Gastroesophageal sphincter (tissue), 4 donors: Measurements from ENCODE around the gene PHF19. TPM values are rescaled to one million over a fixed set of nuclear protein-coding genes. Genes with fewer than 3 reads are reported as not detected.

Experiments
- ATAC-seq: fragments of 150-250 bp; one replicate; pipeline ENCODE4 v1.9.1; 2016; ENCODE audit warnings: mild to moderate bottlenecking, moderate library complexity
- H3K27ac ChIP-seq, 4 donors: fragments of 200-600 bp; sonication (generic) in 3 of 4; 1 replicate in 3 of 4; 2 replicates in 1 of 4; pipeline ENCODE4 v1.5.1; 2016 to 2019
- H3K27me3 ChIP-seq: fragments of 200-600 bp; sonication (generic); one replicate; pipeline ENCODE4 v1.5.1; 2019
- H3K36me3 ChIP-seq, 2 donors: fragments of 200-600 bp; sonication (generic); one replicate each; pipeline ENCODE4 v1.5.1; 2019; ENCODE audit warnings: control low read depth in 1 of 2
- H3K4me1 ChIP-seq, 3 donors: fragments of 200-600 bp; sonication (generic); 1 replicate in 2 of 3; 2 replicates in 1 of 3; pipeline ENCODE4 v1.5.1; 2016 to 2019; ENCODE audit warnings: control low read depth in 2 of 3
- H3K4me3 ChIP-seq, 2 donors: fragments of 200-600 bp; sonication (generic); one replicate each; pipeline ENCODE4 v1.5.1; 2019; ENCODE audit warnings: mild to moderate bottlenecking in 1 of 2, moderate library complexity in 1 of 2
- H3K9me3 ChIP-seq, 3 donors: fragments of 200-600 bp; sonication (generic); one replicate each; pipeline ENCODE4 v1.5.1; 2017 to 2019; ENCODE audit warnings: control low read depth in 2 of 3
- CTCF ChIP-seq, 4 experiments: fragments of 200-600 bp in 2 of 4; fragments of 450-650 bp in 2 of 4; sonication (generic) in 1 of 4; IDR thresholded peaks; one replicate each; pipeline ENCODE4 v1.5.1; 2017 to 2019; ENCODE audit warnings: antibody characterized with exemption in 4 of 4, mild to moderate bottlenecking in 2 of 4, moderate library complexity in 2 of 4
- EP300 ChIP-seq: sonication (generic); formaldehyde crosslinking; IDR thresholded peaks from one replicate; pipeline ENCODE4 v1.6.1; 2017; ENCODE audit warnings: antibody characterized with exemption, mild to moderate bottlenecking
- POLR2A ChIP-seq, 2 donors: fragments of 450-650 bp; IDR thresholded peaks; one replicate each; pipeline ENCODE4 v1.6.1; 2017; ENCODE audit warnings: antibody characterized with exemption in 2 of 2, mild to moderate bottlenecking in 2 of 2, moderate library complexity in 1 of 2
- POLR2AphosphoS5 ChIP-seq: sonication (generic); formaldehyde crosslinking; IDR thresholded peaks from one replicate; pipeline ENCODE4 v1.6.1; 2017; ENCODE audit warnings: antibody characterized with exemption
- WGBS, 2 donors: methylation state at CpG; one replicate each; pipeline ENCODE4 v1.1.5; 2018; ENCODE audit warnings: low coverage in 1 of 2; 5-methylcytosine and 5-hydroxymethylcytosine counted together
- total RNA-seq, 4 donors: library from RNA; depleted of rRNA; stranded (reverse); fragments of >200 nt; gene quantifications; one replicate each; pipeline ENCODE4 v1.1.0, GENCODE V29; 2016

The PHF19 gene
- total RNA-seq, 4 donors from 2014 or later = 27.0 to 82.5 (median 54.3) TPM

- no peak for ATAC-seq
- WGBS, 2 donors = 80% methylated on average over 1 of the region's 9 CpGs; no CpG with 5 or more reads in 1 of the 2 donors
- no peak for TF ChIP-seq POLR2A (IDR thresholded peaks at IDR 0.05)
- TF ChIP-seq CTCF (IDR thresholded peaks at IDR 0.05) = no peak
- no peak for TF ChIP-seq EP300
- TF ChIP-seq POLR2AphosphoS5 = no peak
- no peaks in the 10 kb centered on the region for H3K9me3 ChIP-seq
- no peak overlapping the region for H3K4me3 ChIP-seq
- peak overlapping the region in 3 of 4 donors; percentile 91 to 94 (median 94) for H3K27ac ChIP-seq
- H3K4me1 ChIP-seq = peaks cover 0 to 24% (median 11%) of the 10 kb centered on the region in 3 donors
- H3K27me3 ChIP-seq = no peaks in the 10 kb centered on the region
- H3K36me3 ChIP-seq = peaks cover 0 to 68% of the 10 kb centered on the region in 2 donors
Observed at GRCh38 chr9:120870206-120870605, 6.8 kb downstream of the PHF19 start.

GRCh38 chr9:120869726-120870125 lies 7.3 kb downstream of the PHF19 start:
- ATAC-seq = no peak
- Histone ChIP-seq H3K4me3 (no peak overlapping the region), H3K9me3 (no peaks in the 10 kb centered on the region), H3K36me3 (peaks cover 0 to 70% of the 10 kb centered on the region in 2 donors), H3K27ac (peak overlapping the region; percentile 63 to 94 (median 92)), H3K4me1 (peaks cover 0 to 24% (median 11%) of the 10 kb centered on the region in 3 donors), H3K27me3 (no peaks in the 10 kb centered on the region)
- 100% methylated on average over 1 of the region's 10 CpGs; no CpG with 5 or more reads in 1 of the 2 donors for whole genome bisulfite sequencing, 2 donors
- TF ChIP-seq POLR2A (IDR thresholded peaks at IDR 0.05) (no peak), POLR2AphosphoS5 (no peak), CTCF (IDR thresholded peaks at IDR 0.05) (no peak), EP300 (no peak)

DNA sequence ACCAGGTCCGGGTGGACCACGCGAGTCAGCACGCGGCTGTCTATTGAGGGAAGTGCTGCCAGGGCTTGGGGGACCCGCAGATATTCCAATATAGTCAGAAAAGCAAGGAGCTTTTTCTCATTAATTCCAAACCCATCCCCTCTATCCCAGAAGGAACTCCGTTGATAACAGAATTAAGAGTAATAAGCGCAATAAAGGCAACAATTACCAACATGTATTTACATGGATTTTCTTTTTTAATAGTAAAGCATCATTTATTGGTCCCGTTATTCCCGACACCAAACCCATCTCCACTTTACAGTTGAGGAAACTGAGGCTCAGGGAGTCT lies 7.7 kb downstream of the PHF19 start:
- Histone ChIP-seq H3K27ac (peak overlapping the region; percentile 63 to 94 (median 92)), H3K36me3 (peaks cover 0 to 68% of the 10 kb centered on the region in 2 donors), H3K9me3 (no peaks in the 10 kb centered on the region), H3K4me3 (peak overlapping the region; percentile 28 to 59), H3K4me1 (peaks cover 0 to 24% (median 11%) of the 10 kb centered on the region in 3 donors), H3K27me3 (no peaks in the 10 kb centered on the region)
- TF ChIP-seq POLR2AphosphoS5 = no peak
- TF ChIP-seq POLR2A (IDR thresholded peaks at IDR 0.05) = peak in 1 of 2 donors; percentile 4
- TF ChIP-seq EP300 = no peak
- WGBS, 2 donors = 35 to 60% methylated on average over 4 of the region's 10 CpGs
- ATAC-seq = no peak

GRCh38 chr9:120868676-120869359 lies 8.2 kb downstream of the PHF19 start:
- Histone ChIP-seq H3K9me3 (no peaks in the 10 kb centered on the region), H3K4me1 (peaks cover 0 to 24% (median 11%) of the 10 kb centered on the region in 3 donors), H3K27ac (peak overlapping the region; percentile 86 to 94 (median 92)), H3K27me3 (no peaks in the 10 kb centered on the region), H3K36me3 (peaks cover 0 to 68% of the 10 kb centered on the region in 2 donors), H3K4me3 (peak overlapping the region; percentile 33 to 59)
- WGBS, 2 donors = 0% methylated on average over 2 of the region's 52 CpGs; no CpG with 5 or more reads in 1 of the 2 donors
- ATAC-seq = peak; percentile 95
- TF ChIP-seq POLR2AphosphoS5 = peak; percentile 66
- TF ChIP-seq CTCF (IDR thresholded peaks at IDR 0.05) = peak in 3 of 4 experiments; percentile 41 to 76 (median 56)
- peak; percentile 44 to 58 for TF ChIP-seq POLR2A (IDR thresholded peaks at IDR 0.05)
- TF ChIP-seq EP300 = no peak

- peak overlapping the region; percentile 33 to 59 for H3K4me3 ChIP-seq
- peaks cover 0 to 24% (median 11%) of the 10 kb centered on the region in 3 donors for H3K4me1 ChIP-seq
- peak; percentile 59 for ATAC-seq
- no peaks in the 10 kb centered on the region for H3K27me3 ChIP-seq
- no peaks in the 10 kb centered on the region for H3K9me3 ChIP-seq
- peaks cover 0 to 68% of the 10 kb centered on the region in 2 donors for H3K36me3 ChIP-seq
- 8 to 42% methylated on average over 6 to 9 of the region's 11 CpGs for WGBS, 2 donors
- TF ChIP-seq POLR2A (IDR thresholded peaks at IDR 0.05) (peak; percentile 9 to 29), EP300 (no peak), POLR2AphosphoS5 (peak; percentile 70), CTCF (IDR thresholded peaks at IDR 0.05) (peak in 3 of 4 experiments; percentile 21 to 25 (median 23))
- peak overlapping the region; percentile 86 to 94 (median 92) for H3K27ac ChIP-seq
Observed at GRCh38 chr9:120868339-120868675, 8.7 kb downstream of the PHF19 start.
